ENCODE results near the gene TAS2R20. TPM values are rescaled to one million over a fixed set of nuclear protein-coding genes. Genes with fewer than 3 reads are reported as not detected.
"Not testable (repeated sequence)": the region's sequence is repeated elsewhere in the genome, so short reads cannot be mapped to it uniquely, and the experiment has no call there.

The TAS2R20 gene, protein sequence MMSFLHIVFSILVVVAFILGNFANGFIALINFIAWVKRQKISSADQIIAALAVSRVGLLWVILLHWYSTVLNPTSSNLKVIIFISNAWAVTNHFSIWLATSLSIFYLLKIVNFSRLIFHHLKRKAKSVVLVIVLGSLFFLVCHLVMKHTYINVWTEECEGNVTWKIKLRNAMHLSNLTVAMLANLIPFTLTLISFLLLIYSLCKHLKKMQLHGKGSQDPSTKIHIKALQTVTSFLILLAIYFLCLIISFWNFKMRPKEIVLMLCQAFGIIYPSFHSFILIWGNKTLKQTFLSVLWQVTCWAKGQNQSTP
- polyA plus RNA-seq (2013, experiment 1 of 2; ENCODE audit: insufficient read length) = 0.23 TPM
- 0.42 TPM for polyA plus RNA-seq (2013, experiment 2 of 2; ENCODE audit: insufficient read length)

GRCh38 chr12:10998204-10998603 lies at the start of gene TAS2R20:
TAS2R20 (minus strand) TSS chr12:10998304; CDS start chr12:10997875, 429 bp downstream.
- no peak for DNase-seq

DNA sequence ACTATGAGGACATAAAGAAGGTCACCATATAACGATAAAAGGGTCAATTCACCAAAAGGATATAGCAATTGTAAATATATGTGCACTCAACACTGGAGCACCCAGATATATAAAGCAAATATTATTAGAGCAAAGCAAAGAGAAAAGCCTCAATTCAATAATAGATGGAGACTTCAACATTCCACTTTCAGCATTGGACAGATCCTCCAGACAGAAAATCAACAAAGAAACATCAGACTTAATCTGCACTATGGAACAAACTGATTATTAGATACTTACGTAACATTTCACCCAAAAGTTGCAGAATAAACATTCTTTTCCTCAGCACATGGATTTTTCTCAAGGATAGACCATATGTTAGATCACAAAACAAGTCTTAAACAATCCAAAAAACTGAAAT lies 43.3 kb upstream of the TAS2R20 start:
- not testable (repeated sequence) for DNase-seq

GRCh38 chr12:11040162-11040561 lies 42.1 kb upstream of the TAS2R20 start:
- peak; percentile 4 for DNase-seq

DNA sequence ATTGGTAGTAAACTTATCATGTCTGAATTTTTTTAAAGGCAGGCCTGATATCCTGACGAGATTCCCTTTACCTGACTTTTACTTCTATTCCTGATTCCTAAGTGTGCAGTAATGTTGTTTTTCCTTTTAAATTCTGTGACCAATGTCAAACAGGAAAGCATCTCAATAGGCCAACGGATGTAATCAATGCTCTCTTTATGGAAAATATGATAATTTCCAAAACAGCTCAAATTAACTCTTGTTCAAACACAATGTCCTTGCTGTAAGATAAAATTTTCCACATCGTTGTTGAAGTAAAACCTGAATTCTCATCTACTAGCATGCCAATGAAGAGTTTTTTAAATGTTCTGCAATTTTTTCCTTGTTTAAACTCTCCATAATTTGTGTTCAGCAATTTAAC lies 41.1 kb upstream of the TAS2R20 start:
- no peak for DNase-seq

DNA sequence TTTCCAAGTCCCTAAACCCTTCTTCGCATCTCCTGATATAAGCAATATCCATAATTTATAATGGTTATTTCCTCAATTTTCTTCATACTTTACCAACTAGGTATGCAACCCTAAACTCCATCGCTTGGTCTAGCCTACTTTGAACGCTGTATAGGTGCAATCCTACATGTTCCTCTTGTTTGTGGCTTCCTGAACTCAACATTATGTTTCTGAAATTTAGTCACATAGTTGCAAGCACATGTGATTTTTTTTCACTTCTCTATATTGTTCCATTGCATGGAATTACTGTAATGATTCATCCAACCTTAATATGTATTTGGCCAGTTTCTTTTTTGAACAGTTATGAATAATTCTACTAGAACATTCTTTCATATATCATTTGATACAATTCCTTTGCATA lies 35.9 kb upstream of the TAS2R20 start:
- not testable (repeated sequence) for DNase-seq

GRCh38 chr12:11031307-11031706 lies 33.2 kb upstream of the TAS2R20 start, which contains the start of gene TAS2R31:
TAS2R31 (minus strand) TSS chr12:11031407; CDS start chr12:11031335, 72 bp downstream.
- no peak for DNase-seq

DNA sequence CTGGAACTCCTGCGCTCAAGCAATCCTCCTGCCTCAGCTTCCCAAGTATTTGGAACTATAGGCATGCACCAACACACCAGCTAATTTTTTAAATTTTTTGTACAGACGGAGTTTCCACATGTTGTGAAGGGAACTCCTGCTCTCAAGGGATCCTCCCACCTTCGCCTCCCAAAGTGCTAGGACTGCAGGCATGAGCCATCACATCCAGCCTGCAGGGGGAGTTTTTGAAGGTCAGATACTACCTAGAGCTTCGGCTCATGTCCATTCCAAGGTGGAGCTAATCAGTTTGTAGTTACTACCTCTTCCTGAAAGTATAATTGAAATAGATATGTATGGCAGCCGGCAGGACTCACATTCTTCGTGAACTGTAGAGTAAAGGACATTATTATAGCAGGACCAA lies 28.0 kb upstream of the TAS2R20 start:
- no peak for DNase-seq

GRCh38 chr12:11023387-11023786 lies 25.3 kb upstream of the TAS2R20 start:
- no peak for DNase-seq

DNA sequence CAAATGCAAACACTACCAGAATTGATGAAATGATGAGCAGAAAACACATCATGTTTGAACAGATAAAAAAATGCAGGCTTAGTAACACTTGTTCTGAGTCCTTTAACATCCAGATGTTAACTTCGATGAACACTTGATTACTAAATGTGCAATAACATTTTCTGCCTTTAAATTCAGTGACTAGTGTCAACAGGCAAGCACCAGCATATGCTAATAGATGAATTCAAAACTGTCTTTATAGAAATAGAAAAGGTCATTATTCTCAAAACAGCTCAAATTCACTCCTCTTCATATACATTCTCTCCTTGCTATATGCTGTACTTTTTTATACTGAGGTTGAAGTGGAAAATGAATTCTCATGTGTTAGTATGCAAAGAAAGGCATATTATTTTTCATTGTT lies 24.4 kb upstream of the TAS2R20 start, which contains the start of gene TAS2R19:
Gene TAS2R19 (minus strand): TSS at position 101 of the 400 bp plus-strand sequence. CDS start 49 bp downstream, at position 52.
- DNase-seq = no peak

GRCh38 chr12:11016937-11017336 lies 18.8 kb upstream of the TAS2R20 start:
- DNase-seq = no peak

DNA sequence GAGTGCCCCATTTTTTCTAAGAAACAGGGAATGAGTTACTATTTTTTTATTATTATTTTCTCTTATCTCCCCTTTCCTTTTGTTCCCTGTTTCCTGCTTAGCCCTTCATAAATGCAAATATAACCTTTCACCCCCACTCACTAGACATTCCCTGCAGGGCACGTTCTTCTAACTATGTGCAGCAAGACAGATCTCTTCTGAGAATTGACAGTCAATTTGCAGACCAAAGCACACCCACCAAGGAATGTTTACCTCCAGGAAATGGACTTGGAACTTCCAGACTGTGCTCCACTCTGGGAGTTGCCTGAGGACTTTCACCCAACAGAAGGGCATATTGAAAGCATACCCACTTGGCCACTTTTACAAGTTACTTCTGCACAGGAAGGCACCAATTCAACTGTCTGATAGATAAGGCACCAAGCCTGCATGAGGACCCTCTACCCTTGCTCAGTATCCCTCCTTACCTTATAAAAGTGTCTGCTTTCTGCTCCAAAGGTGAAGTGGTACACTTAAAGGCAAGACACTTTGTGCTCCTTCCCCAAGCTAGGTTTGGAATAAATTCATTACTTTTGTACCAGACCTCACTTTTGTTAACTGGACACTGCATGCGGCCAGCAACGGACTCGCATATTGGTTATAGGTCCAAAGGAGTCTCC lies 17.8 kb upstream of the TAS2R20 start:
- no peak for DNase-seq

DNA sequence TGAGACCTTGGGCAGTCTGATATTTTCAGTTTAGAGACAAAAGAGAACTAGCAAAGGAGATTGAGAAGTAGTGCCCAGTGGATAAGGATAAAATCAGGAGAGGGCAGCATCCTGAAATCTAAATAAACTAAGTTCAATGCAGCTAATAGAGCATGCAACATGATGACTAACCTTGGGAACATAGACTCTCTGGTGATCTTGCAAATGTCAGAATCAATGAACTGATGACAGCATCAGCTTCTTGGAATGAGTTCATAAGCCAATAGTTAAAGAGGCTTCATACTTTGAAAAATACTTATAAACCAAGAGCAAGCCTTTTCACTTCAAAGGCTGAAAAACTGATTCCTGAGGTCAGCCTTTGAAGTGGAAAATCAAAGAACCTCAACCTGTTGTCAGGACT lies 16.1 kb upstream of the TAS2R20 start:
- no peak for DNase-seq

- no peak for DNase-seq
Measured at GRCh38 chr12:11007608-11008007, 9.5 kb upstream of the TAS2R20 start.

DNA sequence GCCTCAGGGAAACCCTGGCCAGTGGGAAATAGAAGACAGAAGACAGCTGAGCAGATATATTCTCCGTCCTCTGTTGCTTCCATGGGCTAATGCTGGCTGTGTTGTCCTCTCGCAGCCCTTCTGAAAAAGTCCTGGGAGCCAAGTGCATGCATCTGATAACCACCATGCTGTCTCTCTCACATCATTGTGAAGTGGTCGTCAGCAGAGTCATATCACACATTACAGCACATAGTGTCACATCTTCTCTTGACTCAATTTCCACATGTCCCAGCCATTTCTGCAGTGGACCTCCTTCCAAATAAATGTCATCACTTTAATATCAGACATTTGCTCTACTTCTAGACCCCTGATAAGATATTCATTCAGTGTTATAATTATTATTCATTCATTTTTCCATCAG lies 3.8 kb downstream of the TAS2R20 start:
- no peak for DNase-seq

GRCh38 chr12:10989107-10989506 lies 9.0 kb downstream of the TAS2R20 start:
- no peak for DNase-seq

GRCh38 chr12:10986812-10987211 lies 11.3 kb downstream of the TAS2R20 start, which contains the start of gene TAS2R50:
TAS2R50 (minus strand) TSS chr12:10986912; CDS start chr12:10986860, 52 bp downstream.
- no peak for DNase-seq

- DNase-seq = no peak
Measured at GRCh38 chr12:10982244-10982643, 15.9 kb downstream of the TAS2R20 start.

- no peak for DNase-seq
Measured at GRCh38 chr12:10974965-10975364, 23.1 kb downstream of the TAS2R20 start.

DNA sequence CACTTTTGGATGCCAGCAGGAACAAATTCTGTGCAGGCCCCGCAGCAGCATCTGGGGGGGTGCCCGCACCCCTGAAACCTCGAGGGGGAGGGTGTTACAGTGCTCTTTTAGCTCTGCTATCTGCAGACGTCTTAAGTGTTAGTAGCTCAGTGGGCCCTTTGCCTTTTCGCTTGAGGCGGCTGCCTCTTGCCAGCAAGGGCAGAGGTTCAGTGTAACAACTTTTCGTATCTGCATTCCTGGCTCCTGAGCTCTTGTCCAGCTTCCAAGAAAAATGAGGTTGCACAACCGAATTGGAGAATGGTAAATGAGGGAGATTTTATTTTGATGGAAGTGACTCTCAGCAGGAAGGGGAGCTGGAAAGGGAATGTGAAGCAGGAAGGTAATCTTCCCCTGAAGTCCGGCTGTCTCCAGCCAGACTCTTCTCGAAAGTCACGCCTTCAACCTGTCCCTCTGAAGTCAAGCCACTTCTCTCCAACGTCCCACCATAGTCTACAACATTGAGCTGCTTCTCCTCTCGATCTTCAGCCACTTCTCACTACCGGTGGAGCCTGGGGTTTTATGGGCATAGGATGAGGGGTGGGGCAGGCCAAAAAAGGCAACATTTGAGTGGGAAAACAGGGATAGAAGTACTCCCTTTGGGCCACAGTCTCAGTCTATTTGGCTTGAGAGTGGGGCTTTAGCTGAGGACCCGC lies 29.2 kb downstream of the TAS2R20 start:
- DNase-seq = no peak

- peak; percentile 32 for DNase-seq
Measured at GRCh38 chr12:10967409-10967808, 30.7 kb downstream of the TAS2R20 start.

DNA sequence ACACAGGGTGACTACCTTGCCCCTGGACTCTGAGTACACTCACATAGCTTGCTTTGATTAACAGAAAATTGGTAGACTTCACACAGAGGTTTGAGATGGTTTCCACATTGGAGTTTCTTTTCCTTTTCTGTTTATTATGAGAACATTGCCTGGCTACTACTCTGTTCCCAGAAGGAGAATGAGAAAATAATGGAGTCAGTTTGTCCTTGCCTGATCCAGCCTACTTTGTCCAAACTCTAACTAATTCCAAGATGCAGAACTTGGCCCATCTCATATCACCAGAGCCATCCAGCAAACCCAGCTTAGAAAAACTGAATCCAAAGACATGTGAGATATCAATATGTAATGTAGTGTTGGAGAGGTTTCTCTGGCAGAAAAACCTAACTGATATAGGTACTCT lies 31.8 kb downstream of the TAS2R20 start:
- DNase-seq = no peak

DNA sequence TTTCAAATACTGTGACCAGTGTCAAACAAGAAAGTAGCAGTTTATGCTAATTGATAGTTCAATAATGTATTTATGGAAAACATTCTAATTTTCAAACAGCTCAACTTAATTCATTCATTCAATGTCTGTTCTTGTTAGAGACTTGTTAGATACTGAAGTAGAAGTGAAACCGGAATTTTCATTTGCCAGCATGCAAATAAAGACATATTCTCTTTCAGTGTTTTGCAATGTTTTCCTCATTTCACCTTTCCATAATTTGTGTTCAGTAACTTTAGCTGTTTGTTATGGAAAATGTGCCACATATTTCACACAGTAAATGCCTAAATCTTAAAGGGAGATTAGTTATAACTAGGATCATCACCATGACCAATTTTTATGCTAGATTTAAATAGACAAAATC lies 32.6 kb downstream of the TAS2R20 start:
- no peak for DNase-seq

DNA sequence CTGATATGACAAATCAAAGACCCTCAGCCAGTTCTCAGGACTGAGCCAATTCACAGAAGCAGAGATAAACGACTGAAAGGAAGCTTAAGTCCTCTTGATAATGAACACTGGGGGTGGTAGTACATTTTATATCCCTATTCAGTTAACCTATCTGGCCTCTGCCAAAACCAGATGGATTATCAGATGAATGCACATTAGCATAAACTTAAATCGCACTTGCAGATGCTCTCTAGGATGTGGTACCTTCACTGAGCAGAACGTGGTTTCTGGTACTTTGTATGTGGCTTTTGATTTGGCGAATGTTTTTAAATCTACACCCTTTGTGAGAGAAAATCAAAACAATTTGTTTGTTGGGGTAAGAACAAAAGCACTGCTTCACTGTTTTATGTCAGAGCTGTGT lies 37.9 kb downstream of the TAS2R20 start:
- no peak for DNase-seq

Measured in fibroblast of skin of back (primary cell).